K562 (cell line): ENCODE results near the gene TMEM187. TPM values are rescaled to one million over a fixed set of nuclear protein-coding genes. Genes with fewer than 3 reads are reported as not detected.

Source experiments
- ATAC-seq: fragments of 200-7000 bp; cut with Tn5 transposase; 3 replicates; pipeline ENCODE4 v1.9.1; 2020; ENCODE audit warnings: moderate library complexity
- BruUV-seq: library from RNA; stranded (reverse); fragments of 400-500 nt; replicated peaks from 2 replicates; lab custom pipeline; 2021; lab: Mats Ljungman, UMichigan
- CTCF ChIA-PET: fragments of 300-600 bp; formaldehyde crosslinking; extraction: SDS; loops from one replicate; lab custom pipeline; 2021; ENCODE audit warnings: low intra/inter-chr PET ratio; lab: Yijun Ruan, JAX
- POLR2A ChIA-PET: fragments of 300-600, 350-650 bp; sonication (Branson Sonifier 250); formaldehyde crosslinking; extraction: SDS; loops from one replicate; lab custom pipeline; 2021; ENCODE audit warnings: antibody characterized with exemption, inconsistent platforms; lab: Yijun Ruan, JAX
- DNase-seq, 4 experiments: peaks; one replicate each; pipeline versions ENCODE4 v3.0.0 to v3.0.0-alpha.2; 2011 to 2018; ENCODE audit warnings: low spot score in 3 of 4, mixed read lengths in 3 of 4; ENCODE audit errors: extremely low read depth in 1 of 4
- FAIRE-seq: peaks from 2 replicates; lab custom pipeline; 2011; peaks lifted over from hg19 to GRCh38; lab: Jason Lieb, UNC
- H2AFZ ChIP-seq: 2 replicates; pipeline ENCODE4 v1.6.0; 2011; ENCODE audit warnings: low read depth, low read length, control low read depth, inconsistent platforms
- H3K27ac ChIP-seq: fragments of 200-600 bp; 3 replicates; pipeline ENCODE4 v1.8.0; 2011; ENCODE audit warnings: low read depth, mild to moderate bottlenecking, control low read depth, inconsistent platforms, low read length, moderate library complexity, mixed read lengths; ENCODE audit errors: extremely low read depth
- H3K27me3 ChIP-seq, 2 experiments: fragments of 300-600 bp in 1 of 2; 2 replicates in 1 of 2; 3 replicates in 1 of 2; pipeline versions ENCODE4 v1.6.0 to v1.8.0; 2011; ENCODE audit warnings: inconsistent platforms in 2 of 2, low read length in 2 of 2, mild to moderate bottlenecking in 1 of 2, mixed read lengths in 1 of 2, moderate library complexity in 1 of 2; ENCODE audit not compliant: control insufficient read depth in 2 of 2, insufficient read depth in 2 of 2
- H3K36me3 ChIP-seq: fragments of 300-600 bp; 3 replicates; pipeline ENCODE4 v1.8.0; 2011; ENCODE audit warnings: mild to moderate bottlenecking, low read length, inconsistent platforms; ENCODE audit not compliant: control insufficient read depth, insufficient read depth
- H3K4me1 ChIP-seq, 2 experiments: fragments of 200-600 bp in 1 of 2; replicated peaks in 1 of 2; 2 replicates in 1 of 2; 3 replicates in 1 of 2; pipeline versions ENCODE4 v1.5.1 to v1.8.0; 2011; ENCODE audit warnings: inconsistent platforms in 2 of 2, low read length in 2 of 2, mild to moderate bottlenecking in 1 of 2, mixed read lengths in 1 of 2, moderate library complexity in 1 of 2; ENCODE audit not compliant: control insufficient read depth in 2 of 2, insufficient read depth in 2 of 2
- H3K4me2 ChIP-seq: 2 replicates; pipeline ENCODE4 v1.6.1; 2011; ENCODE audit warnings: low read length, control low read depth, inconsistent platforms, mixed read lengths; ENCODE audit not compliant: insufficient read depth
- H3K4me3 ChIP-seq: fragments of 200-600 bp; sonication (generic), shearing (Covaris generic); 2 replicates; pipeline ENCODE4 v1.5.1; 2016; ENCODE audit warnings: control low read depth, inconsistent platforms
- H3K79me2 ChIP-seq: fragments of 200-600 bp; 3 replicates; pipeline ENCODE4 v1.8.0; 2011; ENCODE audit warnings: low read length, inconsistent platforms; ENCODE audit not compliant: control insufficient read depth, insufficient read depth
- H3K9ac ChIP-seq, 2 experiments: 2 replicates each; pipeline versions ENCODE4 v1.6.0 to v1.6.1; 2011; ENCODE audit warnings: low read depth in 2 of 2, low read length in 2 of 2, control low read depth in 1 of 2, inconsistent platforms in 1 of 2, mild to moderate bottlenecking in 1 of 2, mixed read lengths in 1 of 2; ENCODE audit not compliant: insufficient read depth in 1 of 2
- H3K9me1 ChIP-seq: one replicate; pipeline ENCODE4 v1.6.0; 2011; ENCODE audit warnings: inconsistent platforms, mild to moderate bottlenecking, low read length, moderate library complexity; ENCODE audit not compliant: control insufficient read depth, insufficient read depth
- H3K9me3 ChIP-seq: replicated peaks from 2 replicates; pipeline ENCODE4 v1.5.1; 2011; ENCODE audit warnings: low read depth, low read length, inconsistent platforms; ENCODE audit not compliant: control insufficient read depth, insufficient read depth
- H4K20me1 ChIP-seq: replicated peaks from 2 replicates; pipeline ENCODE4 v1.6.1; 2011; ENCODE audit warnings: low read length, inconsistent platforms, mixed read lengths; ENCODE audit not compliant: control insufficient read depth, insufficient read depth
- BRD9 ChIP-seq: fragments of 450-650 bp; IDR thresholded peaks from 2 replicates; pipeline ENCODE4 v1.6.1; 2018; ENCODE audit warnings: low read depth; ENCODE audit not compliant: partially characterized antibody
- EGR1 ChIP-seq: fragments of 450-650 bp; conservative IDR thresholded peaks from 2 replicates; pipeline ENCODE4 v1.6.1; 2017; ENCODE audit warnings: mild to moderate bottlenecking
- HLTF ChIP-seq: fragments of 450-650 bp; IDR thresholded peaks from 2 replicates; pipeline ENCODE4 v1.6.1; 2016
- MNT ChIP-seq, 2 experiments: fragments of 450-650 bp; conservative IDR thresholded peaks; 2 replicates each; pipeline ENCODE4 v1.6.1; 2017; ENCODE audit warnings: mild to moderate bottlenecking in 2 of 2, moderate library complexity in 2 of 2
- POLR2G ChIP-seq: fragments of 200-400 bp; formaldehyde crosslinking; IDR thresholded peaks from 2 replicates; pipeline ENCODE4 v1.6.1; 2017; ENCODE audit warnings: low read depth, mild to moderate bottlenecking, antibody characterized with exemption, low read length, moderate library complexity
- PRMT5 ChIP-seq: sonication (generic); formaldehyde crosslinking; IDR thresholded peaks from 2 replicates; pipeline ENCODE4 v1.5.0; 2020; ENCODE audit warnings: missing genetic modification reagents
- PTRF ChIP-seq: fragments of 450-650 bp; IDR thresholded peaks from 2 replicates; pipeline ENCODE4 v1.6.1; 2016; ENCODE audit warnings: mild to moderate bottlenecking, missing genetic modification characterization, missing compliant biosample characterization
- RBFOX2 ChIP-seq: fragments of 200-400 bp; formaldehyde crosslinking; IDR thresholded peaks from 2 replicates; pipeline ENCODE4 v1.6.1; 2017; ENCODE audit warnings: low read depth, mild to moderate bottlenecking, low read length, moderate library complexity
- RBM39 ChIP-seq: fragments of 200-400 bp; formaldehyde crosslinking; optimal IDR thresholded peaks from 2 replicates; pipeline ENCODE3; 2018; ENCODE audit warnings: low read depth, low read length
- SRSF1 ChIP-seq: fragments of 200-400 bp; formaldehyde crosslinking; IDR thresholded peaks from 2 replicates; pipeline ENCODE4 v1.6.1; 2017; ENCODE audit warnings: mild to moderate bottlenecking, low read depth, low read length, moderate library complexity
- WGBS: fragments of 100-300 bp; shearing (Covaris generic); methylation state at CpG from one replicate; pipeline ENCODE4 v1.1.6; 2016; ENCODE audit warnings: low coverage, mixed read lengths; ENCODE audit not compliant: insufficient coverage; ENCODE audit errors: missing lambda C conversion rate; 5-methylcytosine and 5-hydroxymethylcytosine counted together
- in situ Hi-C: fragments of 300-500 bp; cut with MboI; formaldehyde crosslinking; loops from 4 replicates; pipeline ENCODE4 v1.15.0; 2018; ENCODE audit warnings: inconsistent platforms, mixed read lengths
- intact Hi-C: fragments of 100-400 bp; cut with micrococcal nuclease; formaldehyde crosslinking; loops from 2 replicates; pipeline ENCODE4 v1.14.2; 2022
- polyA plus RNA-seq, 8 experiments: library from polyadenylated mRNA; depleted of rRNA in 4 of 8; stranded (reverse) in 5 of 8; unstranded in 3 of 8; fragments of >200 nt; fragmentation: Nextera tagmentation in 2 of 8; fragmentation: Illumina TruSeq in 1 of 8; extraction: Ambion mirVana in 2 of 8; extraction: Trizol in 1 of 8; gene quantifications; 2 replicates each; pipeline versions ENCODE4 v1.2.1 to v1.2.3, GENCODE V29; 2011 to 2014; ENCODE audit warnings: inconsistent platforms in 1 of 8, missing spikeins in 1 of 8
- total RNA-seq, 7 experiments: library from RNA; depleted of rRNA in 6 of 7; stranded (reverse); fragments of >200 nt in 6 of 7; fragmentation: Illumina TruSeq in 2 of 7; extraction: Trizol in 2 of 7; gene quantifications; 2 replicates each; pipeline versions ENCODE4 v1.2.1 to v1.2.3, GENCODE V29; 2011 to 2021; ENCODE audit warnings: low replicate concordance in 1 of 7

TMEM187 gene
- total and polyA plus RNA-seq, 9 of the 15 experiments (the other 6 are each of a cell fraction or from before 2014, with no cell fraction given) = 0.13 to 6.4 (median 1.6) TPM

- no peak for ATAC-seq
- peak in 1 of 4 experiments; percentile 47 for DNase-seq
- Histone ChIP-seq H2AFZ (no peak overlapping the region), H3K9me3 (no peaks in the 10 kb centered on the region), H3K9me1 (peaks cover 5% of the 10 kb centered on the region), H4K20me1 (peaks cover 53% of the 10 kb centered on the region), H3K36me3 (peaks cover 76% of the 10 kb centered on the region; the same call in 2 of the 3 replicates)
- in situ Hi-C loops = no loop called here
- no TSS peak for BruUV-seq
- TF ChIP-seq PTRF (no peak), RBM39 (no peak), BRD9 (no peak), RBFOX2 (peak; percentile 36; the same call in 1 of the 2 replicates), PRMT5 (no peak), POLR2G (no peak), MNT (conservative IDR thresholded peaks at IDR 0.05) (peak in 1 of 2 experiments; percentile 21; a peak in 1 of 4 replicates), HLTF (no peak), SRSF1 (no peak), EGR1 (peak; percentile 35; the same call in 1 of the 2 replicates)
- TF ChIP-seq, all 486 proteins: peak for 3
- H3K4me1 ChIP-seq = peaks cover 27 to 55% of the 10 kb centered on the region in 2 experiments
- ChIA-PET POLR2A (interaction anchor here (0.6 to 3.1 kb wide), 9 partner anchors 9 to 404 kb away, joined by 3 to 24 read pairs (median 5); no protein-coding TSS in a partner anchor), CTCF (no interaction called here)
- H3K79me2 ChIP-seq = peaks cover 92% of the 10 kb centered on the region
- peak overlapping the region; percentile 84; the same call in 1 of the 2 replicates for H3K4me3 ChIP-seq
- WGBS = 45% methylated on average over 10 of the region's 14 CpGs
- peak overlapping the region; percentile 86 for H3K4me2 ChIP-seq
- FAIRE-seq = no peak
- peak overlapping the region; percentile 77 to 96 for H3K9ac ChIP-seq
- intact Hi-C loops = no loop called here
- peak overlapping the region; percentile 46; the same call in 2 of the 3 replicates for H3K27ac ChIP-seq
- H3K27me3 ChIP-seq = no peaks in the 10 kb centered on the region
These were observed 5.6 kb upstream of the TMEM187 start for GRCh38 chrX:153966841-153967535.
